Right kidney (tissue), 9 donors: ENCODE results near the gene C20orf202.

Experiments
- DNase-seq: peaks from one replicate; pipeline ENCODE4 v3.0.0-alpha.2; 2016
- long read RNA-seq, 8 donors: transcript quantifications; one replicate each; lab custom pipeline, GENCODE V29; 2026

Gene C20orf202
- long read RNA-seq, donor 1 = 0 reads
- long read RNA-seq, donor 2 = 0 reads
- long read RNA-seq, donor 3 = 0 reads
- long read RNA-seq, donor 4 = 0 reads
- long read RNA-seq, donor 5 = 0 reads
- long read RNA-seq, donor 6 = 0 reads
- long read RNA-seq, donor 7 = 0 reads
- long read RNA-seq, donor 8 = 0 reads

DNA sequence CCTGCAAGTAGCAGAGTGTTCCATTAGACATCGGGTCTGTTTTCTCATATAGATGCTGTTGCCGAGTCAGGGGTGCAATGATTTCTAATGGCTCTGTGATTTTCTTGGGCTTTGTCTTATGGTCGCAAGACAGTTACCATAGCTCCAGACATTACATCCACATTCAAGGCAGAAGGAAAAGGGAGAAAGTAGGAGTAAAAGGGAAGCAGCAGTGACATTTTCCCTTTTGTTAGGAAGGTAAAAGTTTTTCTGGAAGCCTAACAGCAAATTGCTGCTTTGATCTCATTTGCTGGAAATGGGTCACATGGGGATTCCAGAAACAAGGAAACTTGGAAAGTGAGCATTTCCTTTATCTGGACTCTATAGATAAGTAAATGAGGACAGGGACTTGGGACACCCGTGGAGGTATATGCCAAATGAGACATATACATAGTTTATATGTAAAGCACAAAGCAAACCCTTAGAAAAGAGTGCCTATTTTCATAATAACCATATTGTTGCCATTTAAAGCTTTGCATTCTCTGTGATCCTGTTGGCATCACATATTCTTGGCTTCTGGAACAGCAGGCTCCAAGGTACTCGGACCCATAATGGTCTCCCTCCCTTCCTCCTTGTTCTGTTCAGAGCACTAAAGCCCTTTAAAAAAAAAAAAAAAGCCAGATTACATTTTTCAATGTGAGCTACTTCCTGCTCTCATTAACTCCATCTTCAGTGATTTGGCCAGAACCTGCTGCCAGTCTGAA is at the start of gene C20orf202:
Gene C20orf202 (plus strand): TSS at position 693 of the 743 bp plus-strand sequence. CDS start 132 bp downstream, outside the sequence.
- DNase-seq = no peak

DNA sequence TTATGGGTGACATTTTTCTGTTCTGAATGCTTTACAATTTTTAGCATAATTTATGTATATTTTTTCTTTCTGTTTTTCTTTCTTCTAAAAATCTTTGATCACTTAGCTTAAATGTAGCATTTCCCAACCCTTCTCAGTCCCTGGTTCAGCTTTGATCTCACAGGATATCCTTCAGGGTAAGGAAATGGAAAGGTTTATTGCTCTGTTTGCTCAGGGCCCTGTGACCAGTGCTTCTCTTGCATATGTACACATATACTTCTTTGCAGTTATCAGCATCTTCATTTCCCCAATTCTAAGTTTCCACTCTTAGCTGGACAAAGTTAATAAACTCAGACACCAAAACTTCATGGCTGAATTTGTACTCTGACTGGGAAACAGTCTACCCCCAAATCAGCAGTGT is 49.0 kb upstream of the C20orf202 start:
- no peak for DNase-seq

GRCh38 chr20:1154691-1155090 is 48.6 kb upstream of the C20orf202 start:
- DNase-seq = no peak

DNA sequence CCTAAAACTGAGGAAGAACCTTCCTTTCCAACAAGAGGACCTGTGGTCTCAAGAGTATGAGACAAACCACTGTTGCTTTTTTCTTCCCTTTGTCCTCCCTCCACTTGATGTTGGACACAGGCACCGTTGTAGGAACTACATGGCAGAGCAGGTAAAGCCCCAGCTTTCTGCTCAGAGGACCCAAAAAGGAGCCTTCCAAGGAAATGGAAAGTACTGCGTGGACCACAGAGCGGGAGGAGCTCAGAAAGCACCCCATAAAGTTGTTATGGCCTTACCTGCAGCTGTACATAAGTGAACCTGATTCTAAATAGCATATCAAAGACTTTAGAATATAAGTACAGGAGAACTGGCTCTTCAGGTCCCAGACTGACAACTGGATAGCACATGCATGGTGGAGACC is 47.9 kb upstream of the C20orf202 start:
- DNase-seq = no peak

DNA sequence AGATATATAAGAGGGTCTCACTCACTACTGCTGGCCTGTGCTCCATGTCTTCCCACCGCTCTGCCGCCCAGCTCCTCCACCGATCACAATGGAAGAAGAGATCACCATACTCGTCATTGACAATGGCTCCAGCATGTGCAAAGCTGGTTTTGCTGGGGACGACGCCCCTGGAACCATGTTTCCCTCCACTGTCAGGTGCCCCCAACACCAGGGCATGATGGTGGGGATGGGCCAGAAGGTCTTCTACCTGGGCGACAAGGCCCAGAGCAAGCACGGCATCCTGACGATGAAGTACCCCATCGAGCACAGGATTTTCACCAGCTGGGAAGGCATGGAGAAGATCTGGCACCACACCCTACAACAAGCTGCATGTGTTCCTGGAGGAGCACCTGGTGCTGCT is 42.8 kb upstream of the C20orf202 start:
- DNase-seq = no peak

DNA sequence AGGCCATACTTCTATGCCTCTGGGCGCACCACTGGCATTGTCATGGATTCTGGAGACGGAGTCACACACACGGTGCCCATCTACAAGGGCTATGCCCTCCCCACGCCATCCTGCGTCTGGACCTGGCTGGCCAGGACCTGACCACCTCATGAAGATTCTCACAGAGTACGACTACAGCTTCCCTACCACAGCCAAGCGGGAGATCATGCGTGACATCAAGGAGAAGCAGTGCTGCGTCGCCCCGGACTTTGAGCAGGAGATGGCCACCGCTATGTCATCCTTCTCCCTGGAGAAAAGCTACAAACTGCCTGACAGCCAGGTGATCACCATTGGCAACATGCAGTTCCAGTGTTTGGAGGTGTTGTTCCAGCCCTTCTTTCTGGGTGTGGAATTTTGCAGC is 42.3 kb upstream of the C20orf202 start:
- DNase-seq = no peak

GRCh38 chr20:1163105-1163504 is 40.1 kb upstream of the C20orf202 start:
- no peak for DNase-seq

- DNase-seq = no peak
Measured at GRCh38 chr20:1163653-1164052, 39.6 kb upstream of the C20orf202 start.

- no peak for DNase-seq
Measured at GRCh38 chr20:1164871-1165270, 38.4 kb upstream of the C20orf202 start.

GRCh38 chr20:1165521-1165920 is 37.7 kb upstream of the C20orf202 start:
- no peak for DNase-seq

GRCh38 chr20:1165941-1166340 is 37.3 kb upstream of the C20orf202 start:
- no peak for DNase-seq

DNA sequence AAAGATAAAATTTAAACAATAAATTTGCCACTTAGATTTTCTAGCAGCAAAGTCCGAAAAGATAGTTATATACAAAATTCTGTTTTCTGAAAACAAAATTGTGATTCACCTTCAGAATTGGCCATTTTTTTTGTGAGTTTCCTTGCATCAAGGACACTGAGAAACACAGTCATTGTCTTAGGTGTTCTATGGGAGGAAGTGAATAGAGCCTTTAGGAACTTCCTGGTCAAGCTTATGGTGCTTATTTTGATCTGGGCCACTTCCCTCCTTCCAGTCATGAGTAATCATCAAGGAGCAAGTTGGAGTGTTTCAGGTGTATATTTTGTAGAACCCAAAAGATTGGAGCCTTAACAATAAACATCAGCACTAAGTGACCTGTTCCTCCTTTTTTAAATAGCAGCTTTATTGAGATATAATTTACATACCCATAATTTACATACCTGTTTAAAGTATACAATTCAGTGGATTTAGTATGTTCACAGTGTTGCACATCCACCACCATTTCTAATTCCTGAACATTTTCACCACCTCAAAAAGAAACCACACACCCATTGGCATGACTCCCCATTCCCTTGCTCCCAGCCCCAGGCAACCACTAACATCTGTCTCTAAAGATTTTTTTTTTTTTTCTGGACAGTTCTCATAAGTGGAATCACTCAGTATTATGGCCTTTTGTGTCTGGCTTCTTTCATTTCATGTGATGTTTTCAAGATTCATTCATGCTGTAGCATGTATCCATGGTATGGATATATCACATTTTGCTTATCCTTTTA is 36.1 kb upstream of the C20orf202 start:
- no peak for DNase-seq

- no peak for DNase-seq
Measured at GRCh38 chr20:1169224-1169623, 34.0 kb upstream of the C20orf202 start.

GRCh38 chr20:1171461-1172093 is 31.7 kb upstream of the C20orf202 start:
- peak; percentile 31 for DNase-seq

DNA sequence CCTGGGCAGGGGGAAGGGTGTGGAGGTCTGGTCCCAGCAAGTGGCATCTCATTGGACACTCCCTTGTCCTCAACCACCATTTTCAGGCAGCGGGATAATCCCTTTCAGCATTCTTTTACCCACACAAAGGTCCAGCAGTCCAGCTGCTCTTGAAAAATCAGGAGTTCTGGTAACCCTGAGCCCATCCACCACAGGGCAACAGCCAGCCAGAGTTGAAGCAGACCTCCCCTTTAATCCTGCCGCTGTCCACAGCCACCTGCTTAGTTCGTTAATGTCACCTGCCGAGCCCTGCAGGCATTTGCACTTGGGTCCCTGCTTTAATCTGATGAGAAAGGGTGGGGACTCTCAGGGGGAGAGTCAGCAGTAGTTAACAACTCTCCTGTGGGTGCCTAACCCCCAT is 29.6 kb upstream of the C20orf202 start:
- DNase-seq = no peak

GRCh38 chr20:1174787-1175186 is 28.5 kb upstream of the C20orf202 start:
- no peak for DNase-seq

DNA sequence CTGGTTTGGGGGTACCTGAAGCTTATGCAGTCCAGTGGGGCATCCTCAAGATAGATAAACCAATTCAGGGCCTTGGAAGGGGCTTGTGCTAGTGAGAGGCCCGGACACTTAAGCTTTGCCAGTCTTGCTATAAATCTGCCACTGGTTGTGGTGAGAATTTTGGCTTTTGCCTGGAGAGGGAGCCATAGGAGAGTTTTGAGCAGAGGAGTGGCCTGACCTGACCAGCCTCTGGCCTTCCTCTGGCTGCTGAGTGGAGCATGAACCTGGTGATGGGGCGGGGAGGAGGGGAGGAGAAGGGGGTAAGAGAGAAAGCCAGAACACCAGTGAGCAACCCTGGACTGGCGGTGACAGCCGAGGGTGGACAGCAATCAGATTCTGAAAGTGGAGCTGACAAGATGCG is 25.6 kb upstream of the C20orf202 start:
- DNase-seq = no peak

DNA sequence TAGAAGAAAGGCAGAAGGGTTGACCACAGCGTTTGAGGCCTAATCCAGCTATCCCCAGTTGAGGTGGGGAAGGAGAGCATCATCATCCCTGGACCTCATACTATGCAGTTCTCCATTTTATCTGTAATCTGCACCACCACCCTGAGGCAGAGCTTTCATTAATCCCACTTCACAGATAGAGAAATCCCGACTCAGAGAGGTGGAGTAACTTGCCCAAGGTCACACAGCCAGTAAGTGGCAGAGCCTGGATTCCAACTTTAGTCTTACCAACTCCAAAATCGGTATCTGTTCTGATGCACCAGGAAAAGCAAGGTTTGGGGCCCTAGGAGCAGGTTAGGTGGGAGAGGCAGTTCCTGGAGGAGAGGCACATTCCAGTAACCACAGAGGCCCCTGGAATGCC is 25.2 kb upstream of the C20orf202 start:
- DNase-seq = no peak

GRCh38 chr20:1178623-1179022 is 24.6 kb upstream of the C20orf202 start:
- DNase-seq = no peak

DNA sequence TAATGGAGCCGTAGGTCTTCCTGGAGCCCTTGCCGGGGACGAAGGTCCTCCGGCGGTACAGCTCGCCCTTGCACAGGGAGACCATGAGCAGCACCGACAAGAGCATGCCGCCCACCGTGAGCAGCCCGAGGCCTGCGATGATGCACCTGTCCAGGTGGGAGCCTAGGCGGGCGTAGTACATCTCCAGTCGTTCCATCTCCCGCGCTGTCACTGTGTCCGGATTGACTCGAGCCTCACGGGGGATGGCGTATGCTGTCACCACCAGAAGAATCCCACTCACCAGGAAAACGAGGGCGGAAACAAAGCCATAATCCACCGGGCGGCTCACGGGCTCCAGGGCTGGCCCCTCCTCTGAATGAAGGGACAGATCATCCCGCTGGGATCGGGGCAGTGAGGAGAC is 22.3 kb upstream of the C20orf202 start:
- no peak for DNase-seq

DNA sequence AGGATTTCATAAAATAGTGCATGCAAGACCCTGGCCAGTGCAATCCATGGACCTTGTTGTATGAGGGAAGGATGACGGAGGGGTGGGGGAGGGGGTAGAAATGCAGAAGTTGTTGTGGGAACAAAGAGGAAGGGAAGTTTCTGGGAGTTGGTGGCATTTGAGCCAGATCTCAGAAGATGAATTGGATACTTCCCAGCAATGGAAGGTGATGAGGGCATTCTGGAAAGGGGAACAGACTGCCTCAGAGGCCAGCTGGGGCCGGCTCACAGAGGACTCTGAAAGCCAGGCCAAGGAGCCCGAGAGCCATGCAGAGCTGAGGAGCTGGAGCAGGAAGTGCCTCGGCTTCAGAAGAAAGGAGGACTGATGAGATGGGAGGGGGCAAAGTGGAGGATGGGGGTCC is 21.1 kb upstream of the C20orf202 start:
- no peak for DNase-seq

DNA sequence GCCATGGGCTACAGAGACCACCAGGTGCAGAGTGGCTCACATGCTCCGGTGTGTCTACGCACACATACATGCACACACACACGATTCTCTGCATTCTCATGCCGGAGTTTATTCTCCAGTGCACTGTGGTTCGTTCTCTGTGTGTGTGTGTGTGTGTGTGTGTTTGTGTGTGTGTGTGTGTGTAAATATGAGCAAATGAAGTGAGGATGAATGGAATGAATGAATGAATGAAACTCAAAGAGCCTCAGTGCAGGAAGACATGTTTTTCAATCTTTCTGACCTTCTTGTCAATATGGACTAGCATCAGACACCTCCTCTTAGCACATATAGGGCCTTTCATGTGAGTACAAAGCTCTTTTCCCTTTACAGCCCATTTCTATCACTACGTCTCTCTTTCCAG is 20.1 kb upstream of the C20orf202 start:
- no peak for DNase-seq

DNA sequence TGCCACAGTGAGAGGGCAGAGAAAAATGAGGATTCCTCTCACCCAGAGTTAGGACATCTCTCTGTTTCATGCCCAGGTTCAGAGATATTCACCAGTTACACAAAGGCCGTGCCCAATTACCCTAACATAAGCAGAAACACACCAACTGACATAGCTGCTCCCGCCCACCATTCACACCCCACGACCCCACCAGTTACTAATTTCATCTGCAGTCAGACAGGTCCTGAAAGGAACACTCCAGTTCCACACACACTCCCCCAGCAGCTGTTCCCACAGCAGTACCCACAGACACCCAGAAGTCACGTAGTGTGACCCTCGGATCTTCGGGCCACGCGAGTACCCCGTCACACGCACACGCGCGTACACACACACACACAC is 19.0 kb upstream of the C20orf202 start:
- no peak for DNase-seq
